Heart right ventricle (tissue), 16 donors: Measurements from ENCODE around the gene SFXN5. TPM values are rescaled to one million over a fixed set of nuclear protein-coding genes. Genes with fewer than 3 reads are reported as not detected.

Experiments
- ATAC-seq, 8 donors: fragments of 200-7000 bp; cut with Tn5 transposase; one replicate each; pipeline ENCODE4 v1.9.1; 2020; ENCODE audit warnings: mild to moderate bottlenecking in 8 of 8, moderate library complexity in 8 of 8, moderate number of reproducible peaks in 1 of 8
- DNase-seq, 2 donors: peaks; one replicate each; pipeline ENCODE4 v3.0.0-alpha.2; 2020
- H3K27ac ChIP-seq, 10 donors: fragments of 200-600 bp; sonication (generic) in 2 of 10; one replicate each; pipeline versions ENCODE4 v1.5.0 to v1.8.0; 2020 to 2022; ENCODE audit warnings: mild to moderate bottlenecking in 3 of 10
- H3K27me3 ChIP-seq, 7 donors: fragments of 200-600 bp; one replicate each; pipeline ENCODE4 v1.8.0; 2021 to 2022; ENCODE audit warnings: mild to moderate bottlenecking in 2 of 7
- H3K36me3 ChIP-seq, 9 donors: fragments of 200-600 bp; sonication (generic) in 1 of 9; one replicate each; pipeline versions ENCODE4 v1.5.0 to v1.8.0; 2020 to 2022; ENCODE audit warnings: mild to moderate bottlenecking in 2 of 9
- H3K4me1 ChIP-seq, 9 donors: fragments of 200-600 bp; sonication (generic) in 1 of 9; one replicate each; pipeline versions ENCODE4 v1.5.0 to v1.8.0; 2020 to 2022; ENCODE audit warnings: mild to moderate bottlenecking in 4 of 9
- H3K4me3 ChIP-seq, 10 donors: fragments of 200-600 bp; sonication (generic) in 2 of 10; one replicate each; pipeline versions ENCODE4 v1.5.0 to v1.8.0; 2020 to 2022; ENCODE audit warnings: mild to moderate bottlenecking in 7 of 10, moderate library complexity in 2 of 10
- H3K9me3 ChIP-seq, 11 donors: fragments of 200-600 bp in 10 of 11; sonication (generic) in 2 of 11; one replicate each; pipeline versions ENCODE4 v1.5.0 to v1.8.0; 2013 to 2022; ENCODE audit warnings: mild to moderate bottlenecking in 2 of 11, control low read depth in 1 of 11, moderate library complexity in 1 of 11
- WGBS, 2 donors: extraction: QIAGEN DNeasy Blood & Tissue Kit; methylation state at CpG; one replicate each; pipeline ENCODE4 v1.1.7; 2013; ENCODE audit warnings: inconsistent platforms in 1 of 2; 5-methylcytosine and 5-hydroxymethylcytosine counted together
- intact Hi-C, 10 donors: fragments of 100-400 bp; cut with DNase I; formaldehyde crosslinking; loops; one replicate each; pipeline versions ENCODE4 v1.11.1 to v1.14.2; 2022
- polyA plus RNA-seq, 2 donors: library from polyadenylated mRNA; stranded (reverse); fragments of 200-250 nt; gene quantifications; one replicate each; pipeline ENCODE4 v1.2.3, GENCODE V29; 2013
- total RNA-seq, 10 donors: library from RNA; stranded (reverse); fragmentation: NEBNext Ultra II Directional in 3 of 10; extraction: Animal tissue kit (Norgen Biotek cat#: 25700) in 3 of 10; gene quantifications; one replicate each; pipeline versions ENCODE4 v1.2.1 to v1.2.4, GENCODE V29; 2021 to 2023
- TF ChIP-seq, protein P1 (sequence below), 9 donors: fragments of 200-600 bp; sonication (generic) in 2 of 9; IDR thresholded peaks; one replicate each; pipeline versions ENCODE4 v1.5.0 to v1.8.0; 2021 to 2022; ENCODE audit warnings: antibody characterized with exemption in 9 of 9, mild to moderate bottlenecking in 5 of 9, moderate library complexity in 1 of 9
- donor health status: Arrhythmogenic right ventricular cardiomyopathy.
- donor health status: ischemic (EF 13 %, LVEDD 7.1; RV severe dilation, severe dysfunction).
- donor health status: healthy with polysubstance abuse.
- donor health status: DM: no; HTN: yes; CAD: no.
- donor health status: DM: no; HTN: no; CAD: no.
- donor health status: ischemic (EF 25% LVEDD 6.9; RV normal size, moderate dysfunction).
- donor health status: ischemic (EF 25% LVEDD 5.7; RV mildly dilated, moderate dysfunction).
- donor health status: healthy.
- donor health status: DM: yes; HTN: yes; CAD: no.
- donor health status: Ischemic cardiomyopathy.
- donor health status: ischemic (EF 35%, LVEDD 5.7; RV mildly dilated, moderate dysfunction).
- donor health status: nonischemic (EF 11% LVEDD 7.7; RV severe dilation, severe dysfunction).
- donor health status: DM: yes; HTN: yes; CAD: no.
- donor health status: PGD.
- donor health status: ischemic (EF 29% LVEDD 5.4; RV normal size, mild dysfunction).
- donor health status: nonischemic (EF 23%, LVEDD 6.1; RV moderate dilation, normal function).

The SFXN5 gene
- total and polyA plus RNA-seq, 12 donors = 4.4 to 11.8 (median 9.7) TPM

DNA sequence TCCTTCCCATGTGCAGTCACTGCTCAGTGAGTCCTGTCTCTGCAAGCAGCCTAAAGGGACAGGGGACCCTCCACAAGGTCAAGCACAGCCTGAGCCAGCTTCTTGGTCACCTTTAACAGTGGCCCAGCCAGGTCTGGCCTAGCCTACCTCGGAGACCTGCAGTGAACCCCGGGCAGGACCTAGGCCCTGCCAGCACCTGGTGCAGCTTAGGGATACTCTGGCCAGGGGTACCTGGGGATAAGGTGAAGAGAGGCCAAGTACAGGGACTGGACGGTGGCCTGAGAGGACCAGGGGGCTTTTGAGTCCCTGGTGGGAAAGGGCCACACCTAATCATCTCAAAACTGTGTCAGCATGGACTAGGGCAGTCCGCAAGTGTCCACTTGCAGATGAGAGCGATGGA is 86.4 kb downstream of the SFXN5 start:
- intact Hi-C loops = loop anchor here in 1 of 10 donors (2.0 kb wide), 1 partner anchor 86 kb away; the partner anchor contains the start of gene SFXN5
- ATAC-seq (peak in 1 of 8 donors; percentile 5), DNase-seq (no peak)
- Histone ChIP-seq H3K4me3 (no peak overlapping the region), H3K27me3 (no peaks in the 10 kb centered on the region), H3K36me3 (peaks cover 0 to 25% (median 0%) of the 10 kb centered on the region in 9 donors), H3K4me1 (peaks cover 18 to 75% (median 52%) of the 10 kb centered on the region in 9 donors), H3K9me3 (no peaks in the 10 kb centered on the region), H3K27ac (peak overlapping the region; percentile 18 to 88 (median 84))
- TF ChIP-seq, protein P1, sequence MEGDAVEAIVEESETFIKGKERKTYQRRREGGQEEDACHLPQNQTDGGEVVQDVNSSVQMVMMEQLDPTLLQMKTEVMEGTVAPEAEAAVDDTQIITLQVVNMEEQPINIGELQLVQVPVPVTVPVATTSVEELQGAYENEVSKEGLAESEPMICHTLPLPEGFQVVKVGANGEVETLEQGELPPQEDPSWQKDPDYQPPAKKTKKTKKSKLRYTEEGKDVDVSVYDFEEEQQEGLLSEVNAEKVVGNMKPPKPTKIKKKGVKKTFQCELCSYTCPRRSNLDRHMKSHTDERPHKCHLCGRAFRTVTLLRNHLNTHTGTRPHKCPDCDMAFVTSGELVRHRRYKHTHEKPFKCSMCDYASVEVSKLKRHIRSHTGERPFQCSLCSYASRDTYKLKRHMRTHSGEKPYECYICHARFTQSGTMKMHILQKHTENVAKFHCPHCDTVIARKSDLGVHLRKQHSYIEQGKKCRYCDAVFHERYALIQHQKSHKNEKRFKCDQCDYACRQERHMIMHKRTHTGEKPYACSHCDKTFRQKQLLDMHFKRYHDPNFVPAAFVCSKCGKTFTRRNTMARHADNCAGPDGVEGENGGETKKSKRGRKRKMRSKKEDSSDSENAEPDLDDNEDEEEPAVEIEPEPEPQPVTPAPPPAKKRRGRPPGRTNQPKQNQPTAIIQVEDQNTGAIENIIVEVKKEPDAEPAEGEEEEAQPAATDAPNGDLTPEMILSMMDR (IDR thresholded peaks at IDR 0.05) = no peak
- 92 to 93% methylated on average over 5 of the region's 5 CpGs for WGBS, 2 donors

DNA sequence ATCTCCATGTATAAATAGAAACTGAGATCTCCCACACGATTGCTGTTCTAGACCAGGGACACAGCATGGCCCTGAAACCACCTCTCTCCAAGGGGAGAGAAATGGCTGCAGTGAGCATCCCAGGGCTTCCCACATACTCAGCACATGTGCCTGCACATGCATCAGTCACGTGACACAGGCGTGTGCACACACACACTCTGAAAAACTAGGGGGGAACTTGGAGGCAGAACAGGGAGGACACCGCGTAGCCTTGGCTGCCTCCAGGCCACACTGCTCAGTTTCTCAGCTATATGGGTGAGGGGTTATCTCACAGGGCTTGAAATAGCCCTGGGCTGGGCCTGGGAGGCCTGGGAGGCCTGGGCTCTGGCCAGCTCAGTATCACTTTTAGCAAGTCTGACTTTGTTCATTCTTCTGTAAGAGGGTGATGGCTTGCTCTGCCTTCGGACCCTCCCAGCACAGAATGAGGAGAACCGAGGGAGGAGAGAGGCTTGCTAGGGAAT is 87.3 kb downstream of the SFXN5 start:
- Histone ChIP-seq H3K36me3 (peaks cover 0 to 25% (median 0%) of the 10 kb centered on the region in 9 donors), H3K9me3 (no peaks in the 10 kb centered on the region), H3K4me3 (no peak overlapping the region), H3K27me3 (no peaks in the 10 kb centered on the region), H3K4me1 (peaks cover 18 to 72% (median 50%) of the 10 kb centered on the region in 9 donors), H3K27ac (peak overlapping the region; percentile 44 to 88 (median 84))
- WGBS, 2 donors = 28 to 40% methylated on average over 7 of the region's 7 CpGs
- intact Hi-C loops = loop anchor here in 2 of 10 donors (2.0 to 5.0 kb wide), 2 partner anchors 87 to 88 kb away; partner anchors contain the start of gene SFXN5 (in 2 of the 2)
- DNase-seq (peak; percentile 64 to 75), ATAC-seq (peak; percentile 89 to 97 (median 94))
- TF ChIP-seq, protein P1 (IDR thresholded peaks at IDR 0.05) = no peak

DNA sequence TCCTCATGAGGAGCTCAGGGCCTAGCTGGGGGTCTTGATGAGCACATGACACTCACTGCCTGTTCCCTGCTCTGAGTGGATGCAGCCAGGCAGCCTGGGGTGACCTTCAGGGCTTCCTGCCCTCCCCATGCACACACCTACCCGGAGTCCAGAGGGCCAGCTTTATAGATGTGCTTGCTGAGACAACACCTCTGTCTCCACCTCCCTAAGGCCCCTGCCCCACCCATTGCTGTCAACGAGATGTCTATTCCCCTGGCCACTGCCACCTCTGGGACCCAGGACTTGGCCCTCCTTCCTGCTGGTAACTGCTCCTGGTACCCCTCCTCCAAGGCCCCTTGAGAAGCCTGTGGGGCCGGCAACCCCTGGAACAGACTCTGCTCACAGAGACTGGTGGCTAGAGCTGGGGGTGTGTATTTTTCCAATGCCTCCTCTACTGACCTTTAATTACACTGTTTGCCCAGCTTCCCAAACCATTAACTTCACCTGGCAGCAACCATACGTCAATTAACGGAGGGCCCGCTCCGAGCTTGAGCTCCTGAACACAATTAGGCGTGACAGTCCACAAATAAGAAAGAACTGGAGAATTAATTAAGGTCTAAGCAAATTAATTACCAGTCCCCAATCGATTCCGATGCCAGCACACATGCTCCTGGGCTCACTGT is 87.9 kb downstream of the SFXN5 start:
- TF ChIP-seq, protein P1 (IDR thresholded peaks at IDR 0.05) = no peak
- H3K27me3 ChIP-seq = no peaks in the 10 kb centered on the region
- H3K9me3 ChIP-seq = no peaks in the 10 kb centered on the region
- DNase-seq (no peak), ATAC-seq (peak in 5 of 8 donors; percentile 6 to 53 (median 42))
- 61 to 70% methylated on average over 10 of the region's 10 CpGs for WGBS, 2 donors
- peaks cover 18 to 70% (median 50%) of the 10 kb centered on the region in 9 donors for H3K4me1 ChIP-seq
- peak overlapping the region; percentile 44 to 88 (median 84) for H3K27ac ChIP-seq
- intact Hi-C loops = loop anchor here in 2 of 10 donors (2.0 to 5.0 kb wide), 2 partner anchors 87 to 89 kb away; partner anchors contain the start of gene SFXN5 (in 2 of the 2)
- no peak overlapping the region for H3K4me3 ChIP-seq
- H3K36me3 ChIP-seq = peaks cover 0 to 25% (median 0%) of the 10 kb centered on the region in 9 donors

DNA sequence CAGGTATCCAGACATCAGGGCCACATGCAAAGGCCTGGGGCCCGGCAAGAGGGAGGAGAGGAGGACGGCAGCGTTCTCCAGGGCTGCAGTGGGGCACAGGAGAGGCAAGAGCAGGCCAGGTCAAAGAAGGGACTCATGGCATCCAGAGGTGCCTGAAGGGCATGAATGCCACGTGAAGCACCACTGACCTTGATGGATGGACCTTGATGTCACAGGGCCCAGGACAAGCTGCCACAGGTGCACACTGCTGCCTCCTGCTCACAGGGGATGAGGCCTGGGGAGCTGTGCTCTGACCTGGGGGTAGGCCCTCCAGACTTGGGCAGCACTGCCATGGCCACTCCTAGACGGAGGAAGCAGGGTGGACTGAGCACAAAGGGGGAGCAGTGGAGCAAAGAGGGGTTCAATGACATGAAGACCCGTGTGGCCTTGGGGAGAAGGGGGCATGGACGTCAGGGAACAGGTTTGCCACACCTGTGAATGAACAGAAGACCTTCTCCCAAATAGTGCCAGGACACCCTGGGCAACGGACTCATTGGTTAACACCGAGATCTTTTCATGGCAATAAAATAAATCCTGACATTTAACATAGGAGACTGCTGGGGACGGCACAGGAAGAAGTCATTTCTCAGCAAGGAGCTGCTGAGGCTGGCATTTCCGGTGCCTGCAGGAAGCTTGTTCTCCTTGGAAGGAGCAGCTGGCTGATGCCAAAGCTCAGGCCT is 88.6 kb downstream of the SFXN5 start:
- H3K4me1 ChIP-seq = peaks cover 18 to 70% (median 50%) of the 10 kb centered on the region in 9 donors
- intact Hi-C loops = loop anchor here in 1 of 10 donors (5.0 kb wide), 1 partner anchor 89 kb away; the partner anchor contains the start of gene SFXN5
- H3K9me3 ChIP-seq = no peaks in the 10 kb centered on the region
- ATAC-seq (no peak), DNase-seq (no peak)
- peaks cover 0 to 22% (median 0%) of the 10 kb centered on the region in 9 donors for H3K36me3 ChIP-seq
- no peaks in the 10 kb centered on the region for H3K27me3 ChIP-seq
- TF ChIP-seq, protein P1 (IDR thresholded peaks at IDR 0.05) = no peak
- WGBS, 2 donors = 81 to 88% methylated on average over 11 of the region's 11 CpGs
- peak overlapping the region; percentile 44 to 88 (median 84) for H3K27ac ChIP-seq
- H3K4me3 ChIP-seq = no peak overlapping the region
